ENCODE results near the gene PLXNA2. TPM values are rescaled to one million over a fixed set of nuclear protein-coding genes. Genes with fewer than 3 reads are reported as not detected.

PLXNA2 gene
- polyA plus RNA-seq, 2 of the 4 experiments (the other 2 are of a cell fraction) = 0.36 to 0.87 TPM

- TF ChIP-seq RARB (CRISPR knock-in tag; IDR thresholded peaks at IDR 0.05) (no peak), HES2 (IDR thresholded peaks at IDR 0.05) (no peak), SMC3 (IDR thresholded peaks at IDR 0.05) (no peak), ZSCAN20 (CRISPR knock-in tag; IDR thresholded peaks at IDR 0.05) (no peak), TFCP2L1 (CRISPR knock-in tag; IDR thresholded peaks at IDR 0.05) (no peak), EHMT2 (IDR thresholded peaks at IDR 0.05; ENCODE audit: low read depth) (no peak), MYC (IDR thresholded peaks at IDR 0.05; ENCODE audit: borderline replicate concordance, low read length) (no peak), CTCF (IDR thresholded peaks at IDR 0.05) (no peak), HDAC2 (IDR thresholded peaks at IDR 0.05) (no peak), HMGXB4 (CRISPR knock-in tag; IDR thresholded peaks at IDR 0.05; ENCODE audit: borderline replicate concordance) (no peak), ELK1 (IDR thresholded peaks at IDR 0.05; ENCODE audit: low read depth, low read length) (no peak), EP300 (IDR thresholded peaks at IDR 0.05) (no peak), NPAS2 (CRISPR knock-in tag; IDR thresholded peaks at IDR 0.05; ENCODE audit: borderline replicate concordance) (no peak), KDM1A (IDR thresholded peaks at IDR 0.05; ENCODE audit: low read depth) (no peak), NR3C1 (IDR thresholded peaks at IDR 0.05) (no peak), ZFP36 (IDR thresholded peaks at IDR 0.05; ENCODE audit: borderline replicate concordance, partially characterized antibody) (no peak)
- CTCF ChIA-PET = interaction anchor here (0.8 kb wide), 1 partner anchor 175 kb away, joined by 3 read pairs; no protein-coding TSS in a partner anchor
- no peak overlapping the region for H3K4me3 ChIP-seq
- H3K27ac ChIP-seq = no peak overlapping the region
- no peak overlapping the region for H3K4me2 ChIP-seq
- H3K4me1 ChIP-seq = no peaks in the 10 kb centered on the region
- ATAC-seq (no peak), DNase-seq (ENCODE audit: low read depth in 1 of 2, low spot score in 1 of 2) (no peak), FAIRE-seq (no peak)
- WGBS (ENCODE audit: missing lambda C conversion rate) = 76% methylated on average over 16 of the region's 16 CpGs
- POLR2A ChIA-PET = no interaction called here
- no peaks in the 10 kb centered on the region for H3K9me3 ChIP-seq
Measured at GRCh38 chr1:208077232-208078075, 166.7 kb downstream of the PLXNA2 start.

GRCh38 chr1:208074353-208074752 lies 169.8 kb downstream of the PLXNA2 start:
- FAIRE-seq (no peak), DNase-seq (ENCODE audit: low read depth in 1 of 2, low spot score in 1 of 2) (no peak), ATAC-seq (no peak)
- no peak overlapping the region for H3K4me2 ChIP-seq
- no peaks in the 10 kb centered on the region for H3K9me3 ChIP-seq
- H3K4me3 ChIP-seq = no peak overlapping the region
- ChIA-PET CTCF (interaction anchor here (0.9 to 1.1 kb wide), 2 partner anchors 11 to 19 kb away, joined by 3 read pairs; no protein-coding TSS in a partner anchor), POLR2A (no interaction called here)
- H3K4me1 ChIP-seq = no peaks in the 10 kb centered on the region
- H3K27ac ChIP-seq = no peak overlapping the region
- TF ChIP-seq RNF2 (IDR thresholded peaks at IDR 0.05; ENCODE audit: borderline replicate concordance, low read depth) (no peak), ZC3H11A (IDR thresholded peaks at IDR 0.05) (no peak), HOXA7 (CRISPR knock-in tag; IDR thresholded peaks at IDR 0.05) (no peak), RARB (CRISPR knock-in tag; IDR thresholded peaks at IDR 0.05) (no peak), POLR2A (IDR thresholded peaks at IDR 0.05; ENCODE audit: low read length) (no peak), JUN (IDR thresholded peaks at IDR 0.05) (no peak), HOXB13 (CRISPR knock-in tag; IDR thresholded peaks at IDR 0.05; ENCODE audit: low read depth) (no peak), CHD4 (IDR thresholded peaks at IDR 0.05; ENCODE audit: borderline replicate concordance) (no peak)
- 43% methylated on average over 6 of the region's 6 CpGs for WGBS (ENCODE audit: missing lambda C conversion rate)
